ENCODE measurements around the gene COL4A4.

GRCh38 chr2:227007940-227008339 lies 156.1 kb downstream of the COL4A4 start:
- no peak for TF ChIP-seq POLR2A (IDR thresholded peaks at IDR 0.05; ENCODE audit: low read depth, low read length)
- no peak for TF ChIP-seq POLR2AphosphoS5 (IDR thresholded peaks at IDR 0.05; ENCODE audit: low read depth, low read length)
- TF ChIP-seq TAF1 (IDR thresholded peaks at IDR 0.05; ENCODE audit: low read depth, low read length) = no peak
- no peak for TF ChIP-seq SPI1 (IDR thresholded peaks at IDR 0.05; ENCODE audit: low read depth, low read length)
- no peak for TF ChIP-seq POU2F2 (IDR thresholded peaks at IDR 0.05; ENCODE audit: low read depth, low read length)
- no peak for TF ChIP-seq PAX5 (IDR thresholded peaks at IDR 0.05; ENCODE audit: insufficient read depth, low read length, severe bottlenecking)
